H1 (cell line): ENCODE data around the gene ADCY7. TPM values are rescaled to one million over a fixed set of nuclear protein-coding genes. Genes with fewer than 3 reads are reported as not detected.

ENCODE experiments used
- CTCF ChIA-PET: fragments of 300-600 bp; sonication (Branson Sonifier 250); formaldehyde crosslinking; loops from one replicate; lab custom pipeline; 2021; ENCODE audit not compliant: partially characterized antibody; lab: Charles Lee
- POLR2A ChIA-PET: fragments of 300-600 bp; sonication (Branson Sonifier 250); formaldehyde crosslinking; loops from one replicate; lab custom pipeline; 2021; ENCODE audit warnings: inconsistent platforms; ENCODE audit not compliant: partially characterized antibody; lab: Charles Lee
- DNase-seq, 2 experiments: peaks; one replicate each; pipeline versions ENCODE4 v3.0.0 to v3.0.0-alpha.2; 2010 to 2022; ENCODE audit warnings: low spot score in 2 of 2, low read depth in 1 of 2, mixed read lengths in 1 of 2
- FAIRE-seq: peaks from 2 replicates; lab custom pipeline; 2011; peaks lifted over from hg19 to GRCh38; lab: Jason Lieb, UNC
- H2AFZ ChIP-seq: 2 replicates; pipeline ENCODE4 v1.8.1; 2012; ENCODE audit warnings: low read length, inconsistent platforms
- H2AK5ac ChIP-seq: 2 replicates; pipeline ENCODE4 v1.6.1; 2013; ENCODE audit warnings: low read depth, low read length
- H2BK120ac ChIP-seq: replicated peaks from 2 replicates; pipeline ENCODE3; 2013; ENCODE audit warnings: low read depth, low read length, inconsistent platforms
- H2BK12ac ChIP-seq: 2 replicates; pipeline ENCODE4 v1.6.1; 2013; ENCODE audit warnings: low read depth, low read length
- H2BK15ac ChIP-seq: 2 replicates; pipeline ENCODE4 v1.6.1; 2013; ENCODE audit warnings: low read length
- H2BK20ac ChIP-seq: 2 replicates; pipeline ENCODE4 v1.6.1; 2013; ENCODE audit warnings: low read length
- H2BK5ac ChIP-seq: 2 replicates; pipeline ENCODE4 v1.6.1; 2013; ENCODE audit warnings: low read depth, low read length
- H3K14ac ChIP-seq: 2 replicates; pipeline ENCODE4 v1.6.1; 2013; ENCODE audit warnings: inconsistent platforms; ENCODE audit not compliant: insufficient read length
- H3K18ac ChIP-seq: 2 replicates; pipeline ENCODE4 v1.6.1; 2013; ENCODE audit warnings: low read length; ENCODE audit errors: extremely low read depth
- H3K23ac ChIP-seq: 2 replicates; pipeline ENCODE4 v1.6.1; 2013; ENCODE audit warnings: inconsistent platforms; ENCODE audit not compliant: insufficient read length
- H3K23me2 ChIP-seq: 2 replicates; pipeline ENCODE4 v1.6.1; 2013; ENCODE audit warnings: low read depth, low read length
- H3K27ac ChIP-seq: 2 replicates; pipeline ENCODE4 v1.6.1; 2011; ENCODE audit warnings: low read depth, low read length, inconsistent platforms
- H3K27me3 ChIP-seq, 4 experiments: replicated peaks in 1 of 4; 1 replicate in 1 of 4; 2 replicates in 3 of 4; pipeline versions ENCODE4 v1.6.1 to v1.8.1; 2011 to 2013; ENCODE audit warnings: low read length in 3 of 4, mild to moderate bottlenecking in 3 of 4, inconsistent platforms in 2 of 4, mixed read lengths in 2 of 4, moderate library complexity in 1 of 4; ENCODE audit not compliant: control insufficient read depth in 3 of 4, insufficient read depth in 3 of 4; ENCODE audit errors: extremely low read depth in 1 of 4
- H3K36me3 ChIP-seq, 4 experiments: 2 replicates each; pipeline versions ENCODE4 v1.6.1 to v1.8.1; 2011 to 2013; ENCODE audit warnings: mild to moderate bottlenecking in 4 of 4, low read length in 3 of 4, moderate library complexity in 2 of 4, control low read depth in 1 of 4, inconsistent platforms in 1 of 4; ENCODE audit not compliant: insufficient read depth in 4 of 4, control insufficient read depth in 2 of 4
- H3K4ac ChIP-seq: replicated peaks from 2 replicates; pipeline ENCODE3; 2013; ENCODE audit warnings: low read length, low read depth, mixed read lengths, inconsistent platforms; ENCODE audit not compliant: insufficient read length
- H3K4me1 ChIP-seq, 4 experiments: replicated peaks in 1 of 4; 1 replicate in 1 of 4; 2 replicates in 3 of 4; pipeline versions ENCODE4 v1.6.1 to v1.8.1; 2011 to 2013; ENCODE audit warnings: low read length in 3 of 4, inconsistent platforms in 2 of 4, mixed read lengths in 1 of 4; ENCODE audit not compliant: insufficient read depth in 4 of 4, control insufficient read depth in 3 of 4
- H3K4me2 ChIP-seq, 2 experiments: 2 replicates each; pipeline versions ENCODE4 v1.6.1 to v1.8.1; 2011 to 2013; ENCODE audit warnings: low read depth in 2 of 2, low read length in 2 of 2, control low read depth in 1 of 2, inconsistent platforms in 1 of 2, mild to moderate bottlenecking in 1 of 2; ENCODE audit not compliant: insufficient read depth in 1 of 2
- H3K4me3 ChIP-seq, 4 experiments: fragments of 200-600, 300-600 bp in 1 of 4; sonication (generic), shearing (Covaris generic), sonication (Bioruptor Twin) in 1 of 4; 2 replicates each; pipeline versions ENCODE4 v1.5.1 to v1.8.1; 2011 to 2016; ENCODE audit warnings: low read length in 4 of 4, low read depth in 3 of 4, control low read depth in 2 of 4, inconsistent platforms in 2 of 4, mild to moderate bottlenecking in 2 of 4, mixed read lengths in 1 of 4, moderate library complexity in 1 of 4; ENCODE audit not compliant: insufficient read depth in 2 of 4; ENCODE audit errors: extremely low read depth in 1 of 4
- H3K56ac ChIP-seq: replicated peaks from 2 replicates; pipeline ENCODE3; 2013; ENCODE audit warnings: low read depth, mild to moderate bottlenecking, mixed read lengths, low read length, inconsistent platforms; ENCODE audit not compliant: insufficient read length
- H3K79me1 ChIP-seq: 2 replicates; pipeline ENCODE4 v1.6.1; 2013; ENCODE audit warnings: low read depth, low read length, control low read depth
- H3K79me2 ChIP-seq, 2 experiments: 2 replicates each; pipeline versions ENCODE4 v1.6.1 to v1.8.1; 2012 to 2013; ENCODE audit warnings: low read length in 2 of 2, mild to moderate bottlenecking in 2 of 2, inconsistent platforms in 1 of 2; ENCODE audit not compliant: insufficient read depth in 2 of 2, control insufficient read depth in 1 of 2
- H3K9ac ChIP-seq, 4 experiments: replicated peaks in 1 of 4; 1 replicate in 1 of 4; 2 replicates in 3 of 4; pipeline versions ENCODE4 v1.6.1 to v1.8.1; 2011 to 2013; ENCODE audit warnings: low read depth in 3 of 4, low read length in 3 of 4, control low read depth in 2 of 4, mild to moderate bottlenecking in 2 of 4, moderate library complexity in 2 of 4, inconsistent platforms in 1 of 4; ENCODE audit errors: extremely low read depth in 1 of 4
- H3K9me3 ChIP-seq, 2 experiments: 2 replicates each; pipeline versions ENCODE4 v1.6.1 to v1.8.1; 2012 to 2013; ENCODE audit warnings: mild to moderate bottlenecking in 2 of 2, moderate library complexity in 2 of 2, control low read depth in 1 of 2, inconsistent platforms in 1 of 2, low read depth in 1 of 2, low read length in 1 of 2, mixed read lengths in 1 of 2; ENCODE audit not compliant: insufficient read depth in 2 of 2
- H4K20me1 ChIP-seq, 2 experiments: replicated peaks in 1 of 2; 2 replicates each; pipeline versions ENCODE3 to v1.8.1; 2011 to 2013; ENCODE audit warnings: inconsistent platforms in 2 of 2, low read length in 2 of 2, mild to moderate bottlenecking in 1 of 2; ENCODE audit not compliant: insufficient read depth in 2 of 2, control insufficient read depth in 1 of 2
- H4K5ac ChIP-seq: 2 replicates; pipeline ENCODE4 v1.6.1; 2013; ENCODE audit warnings: low read length, low read depth, mixed read lengths, inconsistent platforms; ENCODE audit not compliant: insufficient read length
- H4K8ac ChIP-seq: 2 replicates; pipeline ENCODE4 v1.8.0; 2013; ENCODE audit warnings: mild to moderate bottlenecking, moderate library complexity, low read length, inconsistent platforms; ENCODE audit not compliant: insufficient read depth; ENCODE audit errors: extremely low read depth
- H4K91ac ChIP-seq: replicated peaks from 2 replicates; pipeline ENCODE3; 2013; ENCODE audit warnings: low read length, mixed read lengths, inconsistent platforms; ENCODE audit not compliant: insufficient read length
- ATF3 ChIP-seq: IDR thresholded peaks from 2 replicates; pipeline ENCODE4 v1.6.1; 2011; ENCODE audit warnings: low read depth, mild to moderate bottlenecking, low read length; ENCODE audit not compliant: insufficient read depth
- E2F6 ChIP-seq: IDR thresholded peaks from 2 replicates; pipeline ENCODE4 v1.6.1; 2012; ENCODE audit warnings: inconsistent platforms
- HDAC6 ChIP-seq: IDR thresholded peaks from one replicate; pipeline ENCODE4 v1.7.1; 2012; ENCODE audit warnings: low read depth, mild to moderate bottlenecking, inconsistent platforms, low read length, moderate library complexity
- JUN ChIP-seq: IDR thresholded peaks from 2 replicates; pipeline ENCODE4 v1.6.1; 2011; ENCODE audit warnings: low read depth, mild to moderate bottlenecking, improper control_type of control experiment, low read length
- MAFK ChIP-seq: IDR thresholded peaks from 2 replicates; pipeline ENCODE4 v1.6.1; 2012; ENCODE audit warnings: low read depth, mild to moderate bottlenecking, improper control_type of control experiment, low read length
- MAX ChIP-seq: IDR thresholded peaks from 2 replicates; pipeline ENCODE4 v1.6.1; 2012; ENCODE audit warnings: inconsistent platforms
- NRF1 ChIP-seq: IDR thresholded peaks from 2 replicates; pipeline ENCODE4 v1.6.1; 2011; ENCODE audit warnings: mild to moderate bottlenecking, low read depth, low read length, improper control_type of control experiment
- RFX5 ChIP-seq: IDR thresholded peaks from 2 replicates; pipeline ENCODE4 v1.6.1; 2011; ENCODE audit warnings: low read depth, low read length, improper control_type of control experiment, borderline replicate concordance
- RNF2 ChIP-seq: fragments of 200-900, 300-1000 bp; sonication (generic); IDR thresholded peaks from 2 replicates; pipeline ENCODE4 v1.7.1; 2016; ENCODE audit warnings: borderline replicate concordance, low read depth, mild to moderate bottlenecking, antibody characterized with exemption, low read length; ENCODE audit not compliant: poor library complexity, severe bottlenecking; ENCODE audit errors: missing control alignments
- SIN3A ChIP-seq, 2 experiments: IDR thresholded peaks in 1 of 2; conservative IDR thresholded peaks in 1 of 2; 2 replicates each; pipeline ENCODE4 v1.6.1; 2011 to 2012; ENCODE audit warnings: low read length in 2 of 2, improper control_type of control experiment in 1 of 2, low read depth in 1 of 2, mild to moderate bottlenecking in 1 of 2
- WGBS, 2 experiments: shearing (Covaris generic) in 1 of 2; methylation state at CpG; one replicate each; pipeline versions ENCODE4 v1.1.6 to v1.1.7; 2013 to 2015; ENCODE audit warnings: low lambda C conversion rate in 2 of 2, mixed read lengths in 2 of 2, inconsistent platforms in 1 of 2, low coverage in 1 of 2, missing lambda C conversion rate in 1 of 2; ENCODE audit not compliant: insufficient replicate concordance in 2 of 2, insufficient coverage in 1 of 2, insufficient read length in 1 of 2; ENCODE audit errors: extremely low coverage in 1 of 2, missing lambda C conversion rate in 1 of 2; 5-methylcytosine and 5-hydroxymethylcytosine counted together
- polyA plus RNA-seq, 7 experiments: library from polyadenylated mRNA; depleted of rRNA in 3 of 7; stranded (reverse) in 5 of 7; unstranded in 2 of 7; fragments of >200 nt in 5 of 7; fragments of 200-250 nt in 2 of 7; gene quantifications; 1 replicate in 5 of 7; 2 replicates in 1 of 7; 4 replicates in 1 of 7; pipeline versions ENCODE4 v1.2.1 to v1.2.3, GENCODE V29; 2011 to 2013; ENCODE audit warnings: missing spikeins in 2 of 7, mixed read lengths in 2 of 7
- total RNA-seq: library from RNA; stranded (reverse); fragmentation: NEBNext Ultra II Directional; extraction: Animal tissue kit (Norgen Biotek cat#: 25700); gene quantifications from 2 replicates; pipeline ENCODE4 v1.2.1, GENCODE V29; 2021

The ADCY7 gene
- total and polyA plus RNA-seq, 2 of the 8 experiments (the other 6 are each of a cell fraction or from before 2014, with no cell fraction given) = 2.4 to 5.1 TPM

GRCh38 chr16:50234771-50235556, 31.4 kb upstream of the ADCY7 start:
- no peak overlapping the region for H2BK5ac ChIP-seq
- DNase-seq = no peak
- H2AFZ ChIP-seq = no peak overlapping the region
- no peak overlapping the region for H2BK20ac ChIP-seq
- no peak overlapping the region for H2BK15ac ChIP-seq
- no peak overlapping the region for H3K14ac ChIP-seq
- H3K27ac ChIP-seq = no peak overlapping the region
- no peak overlapping the region for H3K4me2 ChIP-seq
- no peaks in the 10 kb centered on the region for H3K79me1 ChIP-seq
- no peak overlapping the region for H4K8ac ChIP-seq
- H3K9me3 ChIP-seq = no peaks in the 10 kb centered on the region
- no peak overlapping the region for H3K18ac ChIP-seq
- CTCF ChIA-PET = interaction anchor here (1.1 to 1.9 kb wide), 3 partner anchors 10 to 37 kb away, joined by 3 to 6 read pairs (median 3); no protein-coding TSS in a partner anchor
- POLR2A ChIA-PET = interaction anchor here (1.7 kb wide), 1 partner anchor 38 kb away, joined by 4 read pairs; no protein-coding TSS in a partner anchor
- H2BK12ac ChIP-seq = no peak overlapping the region
- no peaks in the 10 kb centered on the region for H3K36me3 ChIP-seq
- H2AK5ac ChIP-seq = no peak overlapping the region
- H4K20me1 ChIP-seq = no peaks in the 10 kb centered on the region
- H3K27me3 ChIP-seq = no peaks in the 10 kb centered on the region
- no peak overlapping the region for H4K91ac ChIP-seq
- no peak for FAIRE-seq
- no peak overlapping the region for H3K9ac ChIP-seq
- H3K79me2 ChIP-seq = no peaks in the 10 kb centered on the region
- H3K4me1 ChIP-seq = no peaks in the 10 kb centered on the region
- H3K4me3 ChIP-seq = no peak overlapping the region
- H3K56ac ChIP-seq = no peak overlapping the region
- H3K23ac ChIP-seq = no peak overlapping the region
- H3K4ac ChIP-seq = no peak overlapping the region
- no peaks in the 10 kb centered on the region for H3K23me2 ChIP-seq
- H4K5ac ChIP-seq = no peak overlapping the region
- 84% methylated on average over 5 of the region's 5 CpGs; no CpG with 5 or more reads in 1 of the 2 experiments for WGBS, 2 experiments
- no peak overlapping the region for H2BK120ac ChIP-seq
- no peak for TF ChIP-seq ATF3
- no peak for TF ChIP-seq MAFK
- no peak for TF ChIP-seq E2F6
- no peak for TF ChIP-seq SIN3A (conservative IDR thresholded peaks at IDR 0.05 in 1 of 2, IDR thresholded peaks at IDR 0.05 in 1 of 2; ENCODE audit: low read depth in 1 of 2, low read length in 2 of 2)
- TF ChIP-seq MAX = no peak
- no peak for TF ChIP-seq NRF1
- TF ChIP-seq HDAC6 = no peak
- TF ChIP-seq JUN = no peak
- TF ChIP-seq RNF2 = no peak
- TF ChIP-seq RFX5 = no peak
